Measurements from ENCODE around the gene TMEM108.

DNA sequence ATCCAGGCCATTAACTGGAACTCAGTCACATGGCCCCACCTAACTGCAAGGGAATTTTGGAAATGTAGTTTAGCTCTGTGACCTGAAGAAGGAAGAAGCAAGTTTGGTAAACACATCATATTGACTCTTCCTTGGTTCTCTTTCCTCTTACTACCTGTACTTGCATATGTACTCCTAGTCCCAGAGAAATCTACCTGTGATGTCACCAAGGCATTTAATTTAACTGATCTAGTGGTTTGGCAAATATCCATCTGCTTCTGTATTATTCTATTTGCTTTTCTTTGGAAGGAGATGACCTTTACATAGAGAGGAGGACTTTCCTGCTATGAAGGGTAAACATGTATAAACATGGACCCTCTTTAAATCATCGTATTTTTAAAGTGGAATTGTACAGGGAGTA, 150.8 kb downstream of the TMEM108 start:
- TF ChIP-seq POLR2AphosphoS5 (IDR thresholded peaks at IDR 0.05) (no peak), EZH2 (IDR thresholded peaks at IDR 0.05; ENCODE audit: borderline replicate concordance, insufficient read depth, low read length, poor library complexity, severe bottlenecking) (no peak), CTCF (IDR thresholded peaks at IDR 0.05; ENCODE audit: poor library complexity, severe bottlenecking) (no peak), MXI1 (conservative IDR thresholded peaks at IDR 0.05; ENCODE audit: poor library complexity, severe bottlenecking) (no peak), RAD21 (conservative IDR thresholded peaks at IDR 0.05) (no peak), EP300 (conservative IDR thresholded peaks at IDR 0.05; ENCODE audit: poor library complexity, severe bottlenecking) (no peak), TAF1 (IDR thresholded peaks at IDR 0.05; ENCODE audit: low read depth) (no peak), SMC3 (conservative IDR thresholded peaks at IDR 0.05; ENCODE audit: poor library complexity) (no peak)
- TF ChIP-seq, protein P1, sequence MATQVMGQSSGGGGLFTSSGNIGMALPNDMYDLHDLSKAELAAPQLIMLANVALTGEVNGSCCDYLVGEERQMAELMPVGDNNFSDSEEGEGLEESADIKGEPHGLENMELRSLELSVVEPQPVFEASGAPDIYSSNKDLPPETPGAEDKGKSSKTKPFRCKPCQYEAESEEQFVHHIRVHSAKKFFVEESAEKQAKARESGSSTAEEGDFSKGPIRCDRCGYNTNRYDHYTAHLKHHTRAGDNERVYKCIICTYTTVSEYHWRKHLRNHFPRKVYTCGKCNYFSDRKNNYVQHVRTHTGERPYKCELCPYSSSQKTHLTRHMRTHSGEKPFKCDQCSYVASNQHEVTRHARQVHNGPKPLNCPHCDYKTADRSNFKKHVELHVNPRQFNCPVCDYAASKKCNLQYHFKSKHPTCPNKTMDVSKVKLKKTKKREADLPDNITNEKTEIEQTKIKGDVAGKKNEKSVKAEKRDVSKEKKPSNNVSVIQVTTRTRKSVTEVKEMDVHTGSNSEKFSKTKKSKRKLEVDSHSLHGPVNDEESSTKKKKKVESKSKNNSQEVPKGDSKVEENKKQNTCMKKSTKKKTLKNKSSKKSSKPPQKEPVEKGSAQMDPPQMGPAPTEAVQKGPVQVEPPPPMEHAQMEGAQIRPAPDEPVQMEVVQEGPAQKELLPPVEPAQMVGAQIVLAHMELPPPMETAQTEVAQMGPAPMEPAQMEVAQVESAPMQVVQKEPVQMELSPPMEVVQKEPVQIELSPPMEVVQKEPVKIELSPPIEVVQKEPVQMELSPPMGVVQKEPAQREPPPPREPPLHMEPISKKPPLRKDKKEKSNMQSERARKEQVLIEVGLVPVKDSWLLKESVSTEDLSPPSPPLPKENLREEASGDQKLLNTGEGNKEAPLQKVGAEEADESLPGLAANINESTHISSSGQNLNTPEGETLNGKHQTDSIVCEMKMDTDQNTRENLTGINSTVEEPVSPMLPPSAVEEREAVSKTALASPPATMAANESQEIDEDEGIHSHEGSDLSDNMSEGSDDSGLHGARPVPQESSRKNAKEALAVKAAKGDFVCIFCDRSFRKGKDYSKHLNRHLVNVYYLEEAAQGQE (IDR thresholded peaks at IDR 0.05; ENCODE audit: borderline replicate concordance), result no peak

Data from neural cell (in vitro differentiated cells).